Tibial nerve (tissue), 4 donors: ENCODE results near the gene PAK1IP1. TPM values are rescaled to one million over a fixed set of nuclear protein-coding genes. Genes with fewer than 3 reads are reported as not detected.
"Not testable (repeated sequence)": the region's sequence is repeated elsewhere in the genome, so short reads cannot be mapped to it uniquely, and the experiment has no call there.

ENCODE experiments used
- DNase-seq, 2 donors: peaks; one replicate each; pipeline ENCODE4 v3.0.0-alpha.2; 2019; ENCODE audit warnings: low spot score in 2 of 2
- H3K27ac ChIP-seq, 4 donors: fragments of 200-600 bp; sonication (generic) in 3 of 4; one replicate each; pipeline ENCODE4 v1.5.1; 2017 to 2019; ENCODE audit warnings: mild to moderate bottlenecking in 1 of 4
- H3K27me3 ChIP-seq, 2 donors: fragments of 200-600 bp; sonication (generic) in 1 of 2; one replicate each; pipeline versions ENCODE4 v1.5.1 to v1.6.0; 2017 to 2019
- H3K36me3 ChIP-seq, 3 donors: fragments of 200-600 bp; sonication (generic); one replicate each; pipeline ENCODE4 v1.5.1; 2018 to 2019
- H3K4me1 ChIP-seq, 4 donors: fragments of 200-600 bp; sonication (generic) in 3 of 4; one replicate each; pipeline ENCODE4 v1.5.1; 2017 to 2019
- H3K4me3 ChIP-seq, 4 donors: fragments of 200-600 bp; sonication (generic) in 3 of 4; one replicate each; pipeline ENCODE4 v1.5.1; 2017 to 2019; ENCODE audit warnings: mild to moderate bottlenecking in 1 of 4, moderate library complexity in 1 of 4
- H3K9me3 ChIP-seq, 4 donors: fragments of 200-600 bp; sonication (generic) in 3 of 4; one replicate each; pipeline ENCODE4 v1.5.1; 2017 to 2019
- EP300 ChIP-seq, 2 donors: sonication (generic); formaldehyde crosslinking; IDR thresholded peaks; one replicate each; pipeline ENCODE4 v1.6.1; 2017; ENCODE audit warnings: antibody characterized with exemption in 2 of 2, mild to moderate bottlenecking in 1 of 2
- POLR2A ChIP-seq, 2 donors: fragments of 450-650 bp; IDR thresholded peaks; one replicate each; pipeline ENCODE4 v1.6.1; 2017; ENCODE audit warnings: antibody characterized with exemption in 2 of 2, mild to moderate bottlenecking in 2 of 2, moderate library complexity in 2 of 2
- WGBS, 2 donors: methylation state at CpG; one replicate each; pipeline ENCODE4 v1.1.5; 2018; 5-methylcytosine and 5-hydroxymethylcytosine counted together
- total RNA-seq, 4 donors: library from RNA; depleted of rRNA; stranded (reverse); fragments of >200 nt; gene quantifications; one replicate each; pipeline ENCODE4 v1.1.0, GENCODE V29; 2016
- TF ChIP-seq, protein P1 (sequence below), 5 experiments: fragments of 200-600 bp in 3 of 5; fragments of 450-650 bp in 2 of 5; sonication (generic) in 3 of 5; IDR thresholded peaks; one replicate each; pipeline ENCODE4 v1.5.1; 2016 to 2019; ENCODE audit warnings: antibody characterized with exemption in 5 of 5, mild to moderate bottlenecking in 3 of 5, moderate library complexity in 2 of 5

Gene PAK1IP1
- total RNA-seq, 4 donors from 2014 or later = 6.5 to 21.0 (median 10.3) TPM

DNA sequence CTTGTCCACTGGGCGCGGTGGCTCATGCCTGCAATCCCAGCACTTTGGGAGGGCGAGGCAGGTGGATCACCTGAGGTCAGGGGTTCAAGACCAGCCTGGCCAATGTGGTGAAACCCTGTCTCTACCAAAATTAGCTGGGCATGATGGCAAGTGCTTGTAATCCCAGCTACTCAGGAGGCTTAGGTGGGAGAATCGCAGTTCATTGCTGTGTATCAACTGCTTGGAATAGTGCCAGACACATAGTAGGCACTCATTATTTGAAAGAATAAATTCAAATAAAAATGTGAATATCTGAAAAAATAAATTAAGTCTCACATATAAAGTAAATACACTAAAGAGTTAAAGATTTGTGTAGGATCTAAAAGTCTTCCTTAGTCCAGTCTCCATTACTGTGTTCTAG lies 1.9 kb downstream of the PAK1IP1 start:
- Histone ChIP-seq H3K36me3 (peaks cover 0 to 43% (median 0%) of the 10 kb centered on the region in 3 donors), H3K27ac (no peak overlapping the region), H3K4me3 (no peak overlapping the region), H3K27me3 (no peaks in the 10 kb centered on the region), H3K4me1 (peaks cover 3 to 35% (median 24%) of the 10 kb centered on the region in 4 donors), H3K9me3 (no peaks in the 10 kb centered on the region)
- WGBS, 2 donors = 97 to 98% methylated on average over 4 of the region's 4 CpGs
- no peak for DNase-seq
- no peak for TF ChIP-seq EP300 (IDR thresholded peaks at IDR 0.05)

DNA sequence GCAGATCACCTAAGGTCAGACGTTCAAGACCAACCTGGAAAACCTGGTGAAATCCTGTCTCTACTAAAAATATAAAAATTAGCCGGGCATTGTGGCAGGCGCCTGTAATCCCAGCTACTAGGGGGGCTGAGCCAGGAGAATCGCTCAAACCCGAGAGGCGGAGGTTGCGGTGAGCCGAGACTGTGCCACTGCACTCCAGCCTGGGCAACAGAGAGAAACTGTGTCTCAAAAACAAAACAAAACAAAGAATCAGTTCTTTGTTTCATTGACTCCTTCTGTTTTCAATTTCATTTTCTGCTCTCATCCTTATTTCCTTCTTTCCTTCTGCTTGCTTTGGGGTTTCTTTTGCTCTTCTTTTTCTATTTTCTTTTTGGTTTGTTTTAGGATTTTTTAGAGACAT lies 19.2 kb downstream of the PAK1IP1 start:
- no peak overlapping the region for H3K4me3 ChIP-seq
- TF ChIP-seq EP300 (IDR thresholded peaks at IDR 0.05) = no peak
- no peak for TF ChIP-seq POLR2A (IDR thresholded peaks at IDR 0.05)
- H3K9me3 ChIP-seq = no peaks in the 10 kb centered on the region
- no peaks in the 10 kb centered on the region for H3K4me1 ChIP-seq
- no peaks in the 10 kb centered on the region for H3K27me3 ChIP-seq
- H3K27ac ChIP-seq = no peak overlapping the region
- H3K36me3 ChIP-seq = peaks cover 0 to 11% (median 3%) of the 10 kb centered on the region in 3 donors
- 65 to 70% methylated on average over 8 of the region's 8 CpGs for WGBS, 2 donors
- no peak for DNase-seq

DNA sequence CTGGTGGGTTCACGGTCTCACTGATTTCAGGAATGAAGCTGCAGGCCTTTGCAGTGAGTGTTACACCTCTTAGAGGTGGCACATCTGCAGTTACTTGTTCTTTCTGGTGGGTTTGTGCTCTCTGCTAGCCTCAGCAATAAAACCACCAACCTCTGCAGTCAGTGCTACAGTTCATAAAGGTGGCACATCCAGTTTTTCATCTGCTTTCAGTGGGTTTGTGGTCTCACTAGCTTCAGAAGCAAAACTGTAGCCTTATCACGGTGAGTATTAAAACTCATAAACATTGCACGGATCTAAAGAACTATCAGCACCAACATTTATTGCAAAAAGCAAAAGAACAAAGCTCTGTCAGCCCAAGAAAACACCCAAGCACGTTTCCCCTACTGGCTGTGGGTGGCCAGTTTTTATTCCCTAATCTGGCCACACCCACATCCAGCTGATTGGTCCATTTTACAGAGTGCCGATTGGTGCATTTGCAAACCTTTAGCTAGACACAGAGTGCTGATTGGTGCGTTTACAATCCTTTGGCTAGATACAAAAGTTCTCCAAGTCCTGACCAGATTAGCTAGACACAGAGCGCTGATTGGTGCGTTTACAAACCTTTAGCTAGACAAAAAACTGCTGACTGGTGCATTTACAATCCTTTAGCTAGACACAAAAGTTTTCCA lies 24.7 kb downstream of the PAK1IP1 start:
- 85 to 87% methylated on average over 8 of the region's 8 CpGs for WGBS, 2 donors
- Histone ChIP-seq H3K27me3 (no peaks in the 10 kb centered on the region), H3K36me3 (no peaks in the 10 kb centered on the region), H3K4me3 (peak overlapping the region; percentile 39 to 63 (median 44)), H3K9me3 (no peaks in the 10 kb centered on the region), H3K4me1 (peaks cover 0 to 31% (median 7%) of the 10 kb centered on the region in 4 donors), H3K27ac (peak overlapping the region in 3 of 4 donors; percentile 69 to 85 (median 80))
- no peak for TF ChIP-seq POLR2A (IDR thresholded peaks at IDR 0.05)
- DNase-seq = no peak

DNA sequence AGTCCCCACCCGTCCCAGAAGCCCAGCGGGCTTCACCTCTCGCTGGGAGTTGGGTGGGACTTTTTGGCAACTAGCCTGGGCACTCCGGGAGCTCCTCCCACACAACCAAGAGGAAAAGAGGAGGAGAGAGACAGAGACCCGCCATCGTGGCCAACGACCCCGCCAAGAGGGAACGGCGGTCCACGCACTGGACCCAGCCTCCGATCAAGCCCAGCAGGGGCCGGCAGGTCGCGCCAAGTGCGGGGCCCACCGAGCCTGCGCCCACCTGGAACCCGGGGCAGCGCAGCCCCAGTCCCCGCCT lies 25.1 kb downstream of the PAK1IP1 start:
- no peak for TF ChIP-seq EP300 (IDR thresholded peaks at IDR 0.05)
- Histone ChIP-seq H3K4me3 (peak overlapping the region; percentile 39 to 63 (median 44)), H3K4me1 (peaks cover 0 to 36% (median 9%) of the 10 kb centered on the region in 4 donors), H3K27ac (peak overlapping the region; percentile 66 to 85 (median 74)), H3K36me3 (peaks cover 0 to 4% (median 0%) of the 10 kb centered on the region in 3 donors), H3K27me3 (no peaks in the 10 kb centered on the region), H3K9me3 (no peaks in the 10 kb centered on the region)
- no peak for DNase-seq
- WGBS, 2 donors = 69 to 70% methylated on average over 20 of the region's 21 CpGs

DNA sequence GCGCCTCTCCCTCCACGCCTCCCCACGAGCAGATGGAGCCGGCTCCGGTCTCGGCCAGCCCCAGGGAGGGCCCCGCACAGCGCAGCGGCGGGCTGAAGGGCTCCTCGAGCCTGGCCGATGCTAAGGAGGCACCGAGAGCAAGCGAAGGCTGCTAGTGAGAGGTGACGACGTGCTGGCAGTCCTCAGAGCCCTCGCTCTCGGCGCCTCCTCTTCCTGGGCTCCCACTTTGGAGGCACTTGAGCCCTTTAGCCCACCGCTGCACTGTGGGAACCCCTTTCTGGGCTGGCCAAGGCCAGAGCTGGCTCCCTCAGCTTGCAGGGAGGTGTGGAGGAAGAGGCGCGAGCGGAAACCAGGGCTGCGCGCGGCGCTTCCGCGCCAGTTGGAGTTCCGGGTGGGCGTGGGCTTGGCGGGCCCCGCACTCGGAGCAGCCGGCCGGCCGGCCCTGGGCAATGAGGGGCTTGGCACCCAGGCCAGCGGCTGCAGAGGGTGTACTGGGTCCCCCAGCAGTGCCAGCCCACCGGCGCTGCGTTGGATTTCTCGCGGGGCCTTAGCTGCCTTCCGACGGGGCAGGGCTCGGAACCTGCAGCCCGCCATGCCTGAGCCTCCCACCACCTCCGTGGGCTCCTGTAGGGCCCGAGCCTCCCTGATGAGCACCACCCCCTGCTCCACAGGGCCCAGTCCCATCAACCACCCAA lies 25.6 kb downstream of the PAK1IP1 start:
- DNase-seq = no peak
- no peaks in the 10 kb centered on the region for H3K27me3 ChIP-seq

DNA sequence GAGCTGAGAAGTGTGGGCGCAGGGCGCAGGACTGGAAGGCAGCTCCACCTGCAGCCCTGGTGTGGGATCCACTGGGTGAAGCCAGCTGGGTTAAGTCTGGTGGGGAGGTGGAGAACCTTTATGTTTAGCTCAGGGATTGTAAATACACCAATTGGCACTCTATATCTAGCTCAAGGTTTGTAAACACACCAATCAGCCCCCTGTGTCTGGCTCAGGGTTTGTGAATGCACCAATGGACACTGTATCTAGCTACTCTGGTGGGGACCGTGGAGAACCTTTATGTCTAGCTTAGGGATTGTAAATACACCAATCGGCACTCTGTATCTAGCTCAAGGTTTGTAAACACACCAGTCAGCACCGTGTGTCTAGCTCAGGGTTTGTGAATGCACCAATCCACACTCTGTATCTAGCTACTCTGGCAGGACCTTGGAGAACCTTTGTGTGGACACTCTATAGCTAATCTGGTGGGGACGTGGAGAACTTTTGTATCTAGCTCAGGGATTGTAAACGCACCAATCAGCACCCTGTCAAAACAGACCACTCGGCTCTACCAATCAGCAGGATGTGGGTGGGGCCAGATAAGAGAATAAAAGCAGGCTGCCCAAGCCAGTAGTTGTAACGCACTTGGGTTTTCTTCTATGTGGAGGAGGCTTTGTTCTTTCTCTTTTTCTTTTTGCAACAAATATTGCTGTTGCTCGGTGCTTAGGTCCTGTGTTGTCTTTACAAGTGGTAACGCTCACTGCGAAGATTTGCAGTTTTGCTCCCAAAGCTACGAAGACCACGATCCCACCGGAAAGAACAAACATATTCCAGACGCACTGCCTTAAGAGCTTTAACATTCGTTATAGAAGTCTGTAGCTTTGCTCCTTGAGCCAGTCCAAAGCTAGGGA lies 26.4 kb downstream of the PAK1IP1 start:
- not testable (repeated sequence) for DNase-seq, H3K27me3 ChIP-seq, H3K9me3 ChIP-seq
- peaks cover 0 to 49% (median 11%) of the 10 kb centered on the region in 4 donors for H3K4me1 ChIP-seq
- peaks cover 0 to 16% (median 0%) of the 10 kb centered on the region in 3 donors for H3K36me3 ChIP-seq
- H3K27ac ChIP-seq = peak overlapping the region; percentile 66 to 85 (median 74)
- peak overlapping the region in 3 of 4 donors; percentile 39 to 63 (median 47) for H3K4me3 ChIP-seq
- WGBS, 2 donors = 80 to 81% methylated on average over 16 of the region's 17 CpGs

More for the DNA sequence above, 25.6 kb downstream of the PAK1IP1 start:
- Histone ChIP-seq H3K27ac (peak overlapping the region; percentile 66 to 85 (median 74)), H3K4me3 (peak overlapping the region; percentile 39 to 63 (median 44)), H3K9me3 (no peaks in the 10 kb centered on the region), H3K4me1 (peaks cover 0 to 41% (median 11%) of the 10 kb centered on the region in 4 donors), H3K36me3 (peaks cover 0 to 8% (median 0%) of the 10 kb centered on the region in 3 donors)
- 73 to 76% methylated on average over 31 to 42 of the region's 49 CpGs for WGBS, 2 donors
- TF ChIP-seq EP300 (IDR thresholded peaks at IDR 0.05) (peak in 1 of 2 donors; percentile 16), POLR2A (IDR thresholded peaks at IDR 0.05) (no peak)
- TF ChIP-seq, protein P1, sequence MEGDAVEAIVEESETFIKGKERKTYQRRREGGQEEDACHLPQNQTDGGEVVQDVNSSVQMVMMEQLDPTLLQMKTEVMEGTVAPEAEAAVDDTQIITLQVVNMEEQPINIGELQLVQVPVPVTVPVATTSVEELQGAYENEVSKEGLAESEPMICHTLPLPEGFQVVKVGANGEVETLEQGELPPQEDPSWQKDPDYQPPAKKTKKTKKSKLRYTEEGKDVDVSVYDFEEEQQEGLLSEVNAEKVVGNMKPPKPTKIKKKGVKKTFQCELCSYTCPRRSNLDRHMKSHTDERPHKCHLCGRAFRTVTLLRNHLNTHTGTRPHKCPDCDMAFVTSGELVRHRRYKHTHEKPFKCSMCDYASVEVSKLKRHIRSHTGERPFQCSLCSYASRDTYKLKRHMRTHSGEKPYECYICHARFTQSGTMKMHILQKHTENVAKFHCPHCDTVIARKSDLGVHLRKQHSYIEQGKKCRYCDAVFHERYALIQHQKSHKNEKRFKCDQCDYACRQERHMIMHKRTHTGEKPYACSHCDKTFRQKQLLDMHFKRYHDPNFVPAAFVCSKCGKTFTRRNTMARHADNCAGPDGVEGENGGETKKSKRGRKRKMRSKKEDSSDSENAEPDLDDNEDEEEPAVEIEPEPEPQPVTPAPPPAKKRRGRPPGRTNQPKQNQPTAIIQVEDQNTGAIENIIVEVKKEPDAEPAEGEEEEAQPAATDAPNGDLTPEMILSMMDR (IDR thresholded peaks at IDR 0.05) = no peak

DNA sequence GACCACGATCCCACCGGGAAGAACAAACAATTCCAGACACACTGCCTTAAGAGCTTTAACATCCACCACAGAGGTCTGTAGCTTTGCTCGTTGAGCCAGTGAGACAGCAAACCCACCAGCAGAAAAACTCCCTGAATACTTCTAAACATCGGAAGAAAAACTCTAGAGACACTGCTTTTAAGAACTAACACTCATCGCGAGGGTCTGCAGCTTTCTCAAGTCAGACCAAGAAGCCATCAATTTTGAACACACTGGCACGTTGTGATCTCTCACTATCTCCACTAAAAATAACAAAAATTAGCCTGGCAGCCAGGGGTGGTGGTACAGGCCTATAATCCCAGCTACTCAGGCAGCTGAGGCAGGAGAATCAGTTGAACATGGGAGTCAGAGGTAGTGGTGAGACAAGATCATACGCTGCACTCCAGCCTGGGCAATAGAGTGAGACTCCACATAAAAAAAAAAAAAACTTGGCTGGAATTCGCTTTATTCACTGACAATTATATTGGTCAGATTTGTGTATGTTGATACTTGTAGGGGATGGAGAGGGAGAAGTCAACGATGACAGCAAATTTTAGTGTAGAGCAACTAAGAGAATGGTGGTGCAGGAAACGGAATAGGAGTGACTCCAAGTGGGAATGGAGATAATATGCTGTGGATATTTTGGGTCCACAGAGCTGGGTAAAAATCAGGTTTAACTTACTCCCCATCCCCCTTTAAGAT lies 27.2 kb downstream of the PAK1IP1 start:
- WGBS, 2 donors = 62 to 63% methylated on average over 11 of the region's 11 CpGs
- H3K9me3 ChIP-seq = no peaks in the 10 kb centered on the region

More for the DNA sequence above, 27.2 kb downstream of the PAK1IP1 start:
- no peak for DNase-seq
- H3K4me1 ChIP-seq = peaks cover 0 to 52% (median 11%) of the 10 kb centered on the region in 4 donors
- TF ChIP-seq, protein P1 (IDR thresholded peaks at IDR 0.05) = no peak
- no peak for TF ChIP-seq EP300 (IDR thresholded peaks at IDR 0.05)
- TF ChIP-seq POLR2A (IDR thresholded peaks at IDR 0.05) = no peak
- H3K36me3 ChIP-seq = peaks cover 0 to 24% (median 0%) of the 10 kb centered on the region in 3 donors
- peak overlapping the region; percentile 27 to 82 (median 64) for H3K4me3 ChIP-seq
- no peaks in the 10 kb centered on the region for H3K27me3 ChIP-seq
- H3K27ac ChIP-seq = peak overlapping the region; percentile 47 to 91 (median 88)
